Fibroblast of lung (primary cell): Measurements from ENCODE around the gene TMEM89. TPM values are rescaled to one million over a fixed set of nuclear protein-coding genes. Genes with fewer than 3 reads are reported as not detected.

Source experiments
- DNase-seq, 2 donors: peaks; one replicate each; pipeline versions ENCODE4 v3.0.0 to v3.0.0-alpha.2; 2010; ENCODE audit warnings: low read depth in 2 of 2
- H2AFZ ChIP-seq: 2 replicates; pipeline ENCODE4 v1.5.1; 2012; ENCODE audit warnings: low read length, control low read depth, inconsistent platforms
- H3K27ac ChIP-seq: 2 replicates; pipeline ENCODE4 v1.5.1; 2011; ENCODE audit warnings: low read length, control low read depth; ENCODE audit not compliant: insufficient read depth
- H3K27me3 ChIP-seq: 2 replicates; pipeline ENCODE4 v1.5.1; 2011; ENCODE audit warnings: mild to moderate bottlenecking, low read length; ENCODE audit not compliant: control insufficient read depth, insufficient read depth
- H3K36me3 ChIP-seq: 2 replicates; pipeline ENCODE4 v1.5.1; 2011; ENCODE audit warnings: low read length; ENCODE audit not compliant: control insufficient read depth, insufficient read depth
- H3K4me1 ChIP-seq: 2 replicates; pipeline ENCODE4 v1.5.1; 2011; ENCODE audit warnings: low read length; ENCODE audit not compliant: control insufficient read depth, insufficient read depth; ENCODE audit errors: extremely low read depth
- H3K4me2 ChIP-seq: 2 replicates; pipeline ENCODE4 v1.5.1; 2011; ENCODE audit warnings: low read length, control low read depth; ENCODE audit not compliant: insufficient read depth; ENCODE audit errors: extremely low read depth
- H3K4me3 ChIP-seq, 4 experiments: fragments of 200-600 bp in 1 of 4; sonication (generic) in 1 of 4; replicated peaks in 1 of 4; 2 replicates each; pipeline ENCODE4 v1.5.1; 2011 to 2016; ENCODE audit warnings: low read length in 4 of 4, low read depth in 3 of 4, mild to moderate bottlenecking in 3 of 4, control low read depth in 2 of 4, inconsistent platforms in 1 of 4, mixed read lengths in 1 of 4; ENCODE audit not compliant: insufficient read depth in 1 of 4; ENCODE audit errors: control extremely low read depth in 1 of 4
- H3K79me2 ChIP-seq: 2 replicates; pipeline ENCODE4 v1.5.1; 2012; ENCODE audit warnings: mild to moderate bottlenecking, low read length, inconsistent platforms; ENCODE audit not compliant: control insufficient read depth, insufficient read depth
- H3K9ac ChIP-seq: 2 replicates; pipeline ENCODE4 v1.5.1; 2011; ENCODE audit warnings: mild to moderate bottlenecking, low read length, control low read depth; ENCODE audit not compliant: insufficient read depth
- H3K9me3 ChIP-seq: 2 replicates; pipeline ENCODE4 v1.5.1; 2012; ENCODE audit warnings: low read depth, low read length; ENCODE audit not compliant: control insufficient read depth, insufficient read depth
- H4K20me1 ChIP-seq: 2 replicates; pipeline ENCODE4 v1.5.1; 2011; ENCODE audit warnings: low read length; ENCODE audit not compliant: control insufficient read depth, insufficient read depth; ENCODE audit errors: extremely low read depth
- EZH2 ChIP-seq: IDR thresholded peaks from 2 replicates; pipeline ENCODE4 v1.5.1; 2012; ENCODE audit warnings: low read length, control low read depth, mild to moderate bottlenecking; ENCODE audit errors: missing control alignments
- polyA plus RNA-seq, 2 donors: library from polyadenylated mRNA; depleted of rRNA in 1 of 2; stranded (reverse) in 1 of 2; unstranded in 1 of 2; fragments of >200 nt; gene quantifications; 2 replicates each; pipeline ENCODE4 v1.2.1, GENCODE V29; 2011 to 2012; ENCODE audit warnings: missing spikeins in 1 of 2
- total RNA-seq: library from RNA; depleted of rRNA; stranded (reverse); fragments of >200 nt; gene quantifications from 2 replicates; pipeline ENCODE4 v1.2.1, GENCODE V29; 2014
- TF ChIP-seq, protein P1 (sequence below), 2 donors: IDR thresholded peaks in 1 of 2; conservative IDR thresholded peaks in 1 of 2; 1 replicate in 1 of 2; 2 replicates in 1 of 2; pipeline ENCODE4 v1.5.1; 2011 to 2012; ENCODE audit warnings: low read length in 2 of 2, control low read depth in 1 of 2, inconsistent platforms in 1 of 2, low read depth in 1 of 2, mild to moderate bottlenecking in 1 of 2

TMEM89 gene
- total and polyA plus RNA-seq, 2 donors (not counting 1 experiment from before 2014, with no cell fraction given) = not detected

DNA sequence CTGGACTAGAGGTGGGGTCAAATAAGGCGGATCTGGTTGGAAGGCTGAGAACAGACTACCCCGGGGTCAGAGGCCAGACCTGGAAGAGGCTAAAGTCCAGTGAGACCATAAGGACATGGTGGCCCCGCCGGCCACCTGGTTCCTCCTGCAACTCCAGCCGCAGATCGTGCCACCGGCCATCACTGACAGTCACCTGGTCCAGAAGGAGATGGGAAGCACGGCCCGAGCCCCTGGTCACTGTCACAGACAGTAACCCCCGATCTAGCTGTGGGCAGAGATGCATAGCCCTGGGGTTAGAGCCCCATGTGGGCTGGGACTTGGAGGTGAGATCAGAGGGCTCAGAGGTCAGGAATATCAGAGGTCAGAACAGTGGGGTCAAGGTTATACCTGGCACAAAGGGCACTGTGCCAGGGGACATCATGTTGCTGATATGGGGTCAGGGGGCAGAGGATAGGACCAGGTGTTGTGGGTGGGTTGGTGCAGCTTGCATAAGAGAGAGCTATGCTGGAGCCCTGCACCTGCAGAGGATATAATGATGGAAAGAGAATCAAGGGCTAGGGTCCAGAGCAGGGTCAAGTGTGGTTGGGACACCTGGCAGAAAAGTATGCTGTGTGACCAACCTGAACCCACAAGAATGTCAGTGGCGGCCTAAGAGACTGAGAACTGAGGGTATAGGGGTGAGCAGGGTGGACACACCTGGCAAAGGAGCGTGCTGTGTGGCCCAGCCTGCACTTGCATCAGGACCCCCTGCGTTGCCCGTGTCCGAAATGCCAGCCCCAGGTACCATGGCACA lies 31.6 kb upstream of the TMEM89 start:
- H3K4me1 ChIP-seq = no peaks in the 10 kb centered on the region
- H3K4me2 ChIP-seq = no peak overlapping the region
- no peak overlapping the region for H2AFZ ChIP-seq
- no peaks in the 10 kb centered on the region for H3K27me3 ChIP-seq
- H4K20me1 ChIP-seq = no peaks in the 10 kb centered on the region
- H3K79me2 ChIP-seq = no peaks in the 10 kb centered on the region
- no peak overlapping the region for H3K4me3 ChIP-seq
- H3K27ac ChIP-seq = no peak overlapping the region
- no peaks in the 10 kb centered on the region for H3K36me3 ChIP-seq
- no peaks in the 10 kb centered on the region for H3K9me3 ChIP-seq
- DNase-seq = no peak
- no peak overlapping the region for H3K9ac ChIP-seq
- TF ChIP-seq, protein P1, sequence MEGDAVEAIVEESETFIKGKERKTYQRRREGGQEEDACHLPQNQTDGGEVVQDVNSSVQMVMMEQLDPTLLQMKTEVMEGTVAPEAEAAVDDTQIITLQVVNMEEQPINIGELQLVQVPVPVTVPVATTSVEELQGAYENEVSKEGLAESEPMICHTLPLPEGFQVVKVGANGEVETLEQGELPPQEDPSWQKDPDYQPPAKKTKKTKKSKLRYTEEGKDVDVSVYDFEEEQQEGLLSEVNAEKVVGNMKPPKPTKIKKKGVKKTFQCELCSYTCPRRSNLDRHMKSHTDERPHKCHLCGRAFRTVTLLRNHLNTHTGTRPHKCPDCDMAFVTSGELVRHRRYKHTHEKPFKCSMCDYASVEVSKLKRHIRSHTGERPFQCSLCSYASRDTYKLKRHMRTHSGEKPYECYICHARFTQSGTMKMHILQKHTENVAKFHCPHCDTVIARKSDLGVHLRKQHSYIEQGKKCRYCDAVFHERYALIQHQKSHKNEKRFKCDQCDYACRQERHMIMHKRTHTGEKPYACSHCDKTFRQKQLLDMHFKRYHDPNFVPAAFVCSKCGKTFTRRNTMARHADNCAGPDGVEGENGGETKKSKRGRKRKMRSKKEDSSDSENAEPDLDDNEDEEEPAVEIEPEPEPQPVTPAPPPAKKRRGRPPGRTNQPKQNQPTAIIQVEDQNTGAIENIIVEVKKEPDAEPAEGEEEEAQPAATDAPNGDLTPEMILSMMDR (conservative IDR thresholded peaks at IDR 0.05 in 1 of 2, IDR thresholded peaks at IDR 0.05 in 1 of 2; ENCODE audit: low read depth in 1 of 2, low read length in 2 of 2) = no peak
- no peak for TF ChIP-seq EZH2

DNA sequence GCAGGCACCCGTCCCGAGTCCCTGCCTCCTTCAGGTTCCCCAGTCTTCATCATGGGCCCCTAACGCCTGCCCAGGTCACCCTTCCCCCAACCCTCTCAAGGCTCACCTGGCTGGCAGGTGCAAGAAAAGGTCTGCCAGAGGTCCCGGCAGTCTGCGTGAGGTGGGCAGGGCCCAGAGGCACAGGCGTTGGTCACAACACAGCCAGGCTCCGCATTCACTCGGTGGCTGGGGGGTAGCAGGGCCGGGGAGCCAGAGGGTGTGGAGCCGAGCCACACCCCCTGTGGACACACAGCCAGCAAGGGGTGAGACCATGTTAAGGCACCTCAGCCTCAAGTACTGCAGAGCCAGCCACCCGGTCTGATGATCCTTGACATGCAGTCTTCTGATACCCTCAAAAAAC lies 30.2 kb upstream of the TMEM89 start:
- Histone ChIP-seq H3K4me2 (no peak overlapping the region), H3K27me3 (no peaks in the 10 kb centered on the region), H3K9me3 (no peaks in the 10 kb centered on the region), H3K36me3 (no peaks in the 10 kb centered on the region), H4K20me1 (no peaks in the 10 kb centered on the region), H3K4me1 (no peaks in the 10 kb centered on the region), H3K9ac (no peak overlapping the region), H3K79me2 (no peaks in the 10 kb centered on the region), H2AFZ (no peak overlapping the region), H3K27ac (no peak overlapping the region), H3K4me3 (no peak overlapping the region)
- DNase-seq = no peak
- TF ChIP-seq, protein P1 (conservative IDR thresholded peaks at IDR 0.05 in 1 of 2, IDR thresholded peaks at IDR 0.05 in 1 of 2; ENCODE audit: low read depth in 1 of 2, low read length in 2 of 2) = no peak
- no peak for TF ChIP-seq EZH2

DNA sequence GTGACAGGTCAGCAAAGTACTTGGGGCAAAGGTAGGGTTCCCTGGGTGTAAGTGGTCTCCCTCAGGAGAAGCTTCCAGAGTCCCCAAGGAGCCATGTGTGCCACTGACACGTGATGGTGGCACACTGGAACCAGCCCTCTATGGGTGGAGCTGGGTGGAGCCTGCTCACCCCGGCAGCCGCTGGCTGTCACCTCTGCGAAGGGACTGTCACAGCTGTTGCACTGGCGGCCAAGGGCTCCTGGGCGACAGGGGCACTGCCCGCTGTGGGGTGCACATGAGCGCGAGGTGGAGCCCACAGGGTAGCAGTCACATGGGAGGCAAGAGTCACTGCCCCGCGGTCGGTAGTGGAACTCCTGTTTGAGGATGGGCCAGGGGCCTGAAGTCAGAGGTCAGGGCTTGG lies 29.2 kb upstream of the TMEM89 start:
- H3K27me3 ChIP-seq = no peaks in the 10 kb centered on the region
- no peak overlapping the region for H3K4me2 ChIP-seq
- no peaks in the 10 kb centered on the region for H3K79me2 ChIP-seq
- no peak overlapping the region for H3K4me3 ChIP-seq
- no peak overlapping the region for H2AFZ ChIP-seq
- no peaks in the 10 kb centered on the region for H3K36me3 ChIP-seq
- H3K9me3 ChIP-seq = no peaks in the 10 kb centered on the region
- H3K9ac ChIP-seq = no peak overlapping the region
- no peak for DNase-seq
- H4K20me1 ChIP-seq = no peaks in the 10 kb centered on the region
- TF ChIP-seq EZH2 = no peak
- TF ChIP-seq, protein P1 (conservative IDR thresholded peaks at IDR 0.05 in 1 of 2, IDR thresholded peaks at IDR 0.05 in 1 of 2; ENCODE audit: low read depth in 1 of 2, low read length in 2 of 2) = no peak
- no peaks in the 10 kb centered on the region for H3K4me1 ChIP-seq
- no peak overlapping the region for H3K27ac ChIP-seq
